ENCODE data around the gene RNF157.

- TF ChIP-seq BHLHE40 (IDR thresholded peaks at IDR 0.05; ENCODE audit: borderline replicate concordance) (no peak), FOXK2 (IDR thresholded peaks at IDR 0.05) (no peak), ELF4 (IDR thresholded peaks at IDR 0.05) (no peak), ZNF384 (IDR thresholded peaks at IDR 0.05) (no peak), LEF1 (IDR thresholded peaks at IDR 0.05; ENCODE audit: borderline replicate concordance) (no peak), FOXM1 (IDR thresholded peaks at IDR 0.05; ENCODE audit: borderline replicate concordance) (no peak), FOXA1 (IDR thresholded peaks at IDR 0.05) (no peak), CTBP1 (IDR thresholded peaks at IDR 0.05; ENCODE audit: borderline replicate concordance) (no peak), SP1 (IDR thresholded peaks at IDR 0.05) (no peak), SUZ12 (IDR thresholded peaks at IDR 0.05) (no peak), NFRKB (IDR thresholded peaks at IDR 0.05) (no peak), ARNT (IDR thresholded peaks at IDR 0.05) (no peak), TARDBP (IDR thresholded peaks at IDR 0.05) (no peak), HDGF (IDR thresholded peaks at IDR 0.05; ENCODE audit: borderline replicate concordance) (no peak)
Measured at GRCh38 chr17:76191896-76192295, 48.4 kb downstream of the RNF157 start.

All from HEK293T (cell line).